IMR-90 (cell line): ENCODE results near the gene PRM3. TPM values are rescaled to one million over a fixed set of nuclear protein-coding genes. Genes with fewer than 3 reads are reported as not detected.

ENCODE experiments used
- ATAC-seq: fragments of 200-7000 bp; cut with Tn5 transposase; 2 replicates; pipeline ENCODE4 v1.9.1; 2020; ENCODE audit warnings: low read depth, mild to moderate bottlenecking, moderate library complexity
- BruUV-seq: library from RNA; stranded (reverse); fragments of 400-500 nt; replicated peaks from 2 replicates; lab custom pipeline; 2021; lab: Mats Ljungman, UMichigan
- CTCF ChIA-PET: fragments of 300-600 bp; formaldehyde crosslinking; extraction: SDS; loops from one replicate; lab custom pipeline; 2021; ENCODE audit warnings: antibody characterized with exemption; lab: Yijun Ruan, JAX
- POLR2A ChIA-PET: fragments of 300-600 bp; sonication (Branson Sonifier 250); formaldehyde crosslinking; loops from one replicate; lab custom pipeline; 2022; ENCODE audit warnings: antibody characterized with exemption; ENCODE audit not compliant: unreplicated experiment; lab: Charles Lee
- DNase-seq: peaks from one replicate; pipeline ENCODE4 v3.0.0; 2013
- H2AFZ ChIP-seq: replicated peaks from 2 replicates; pipeline ENCODE3; 2013; ENCODE audit warnings: low read length, mild to moderate bottlenecking; ENCODE audit not compliant: poor library complexity
- H2AK5ac ChIP-seq: 2 replicates; pipeline ENCODE4 v1.6.1; 2013; ENCODE audit warnings: low read depth, low read length, inconsistent platforms
- H2AK9ac ChIP-seq: replicated peaks from 2 replicates; pipeline ENCODE3; 2013; ENCODE audit warnings: mild to moderate bottlenecking, low read depth, low read length, moderate library complexity; ENCODE audit not compliant: poor library complexity
- H2BK120ac ChIP-seq: 2 replicates; pipeline ENCODE4 v1.6.1; 2013; ENCODE audit warnings: low read depth, low read length, inconsistent platforms
- H2BK15ac ChIP-seq: 3 replicates; pipeline ENCODE4 v1.6.1; 2013; ENCODE audit warnings: low read depth, low read length, inconsistent platforms
- H2BK20ac ChIP-seq: 2 replicates; pipeline ENCODE4 v1.6.1; 2013; ENCODE audit warnings: low read depth, mild to moderate bottlenecking, inconsistent platforms, low read length, moderate library complexity
- H2BK5ac ChIP-seq: 2 replicates; pipeline ENCODE4 v1.6.1; 2013; ENCODE audit warnings: mild to moderate bottlenecking, low read depth, low read length, inconsistent platforms; ENCODE audit not compliant: poor library complexity, severe bottlenecking
- H3K14ac ChIP-seq: replicated peaks from 2 replicates; pipeline ENCODE4 v1.6.1; 2013; ENCODE audit warnings: low read depth, low read length, inconsistent platforms
- H3K18ac ChIP-seq: 2 replicates; pipeline ENCODE4 v1.6.1; 2013; ENCODE audit warnings: low read depth, low read length, control low read depth
- H3K23ac ChIP-seq: 2 replicates; pipeline ENCODE4 v1.6.1; 2013; ENCODE audit warnings: low read depth, low read length, inconsistent platforms
- H3K27ac ChIP-seq: 2 replicates; pipeline ENCODE4 v1.5.1; 2013; ENCODE audit warnings: mild to moderate bottlenecking, control low read depth, low read length; ENCODE audit not compliant: insufficient read depth
- H3K27me3 ChIP-seq: 2 replicates; pipeline ENCODE4 v1.6.1; 2013; ENCODE audit warnings: low read length; ENCODE audit not compliant: control insufficient read depth, insufficient read depth
- H3K36me3 ChIP-seq: 2 replicates; pipeline ENCODE4 v1.6.1; 2013; ENCODE audit warnings: low read length, mixed read lengths; ENCODE audit not compliant: control insufficient read depth, insufficient read depth
- H3K4ac ChIP-seq: 2 replicates; pipeline ENCODE4 v1.6.1; 2013; ENCODE audit warnings: low read depth, low read length, inconsistent platforms
- H3K4me1 ChIP-seq: 2 replicates; pipeline ENCODE4 v1.6.1; 2013; ENCODE audit warnings: low read length, mixed read lengths; ENCODE audit not compliant: control insufficient read depth, insufficient read depth
- H3K4me2 ChIP-seq: 2 replicates; pipeline ENCODE4 v1.6.1; 2013; ENCODE audit warnings: low read depth, mild to moderate bottlenecking, control low read depth, low read length, moderate library complexity
- H3K4me3 ChIP-seq: 2 replicates; pipeline ENCODE4 v1.5.1; 2013; ENCODE audit warnings: low read depth, mild to moderate bottlenecking, control low read depth, low read length, moderate library complexity; ENCODE audit not compliant: insufficient read depth
- H3K56ac ChIP-seq: 2 replicates; pipeline ENCODE4 v1.6.1; 2013; ENCODE audit warnings: low read length, inconsistent platforms; ENCODE audit not compliant: insufficient read depth; ENCODE audit errors: extremely low read depth
- H3K79me1 ChIP-seq, 2 experiments: 2 replicates each; pipeline ENCODE4 v1.6.1; 2013; ENCODE audit warnings: low read length in 2 of 2, inconsistent platforms in 1 of 2, low read depth in 1 of 2
- H3K9ac ChIP-seq: 2 replicates; pipeline ENCODE4 v1.6.1; 2013; ENCODE audit warnings: low read depth, low read length, control low read depth
- H3K9me1 ChIP-seq: 2 replicates; pipeline ENCODE4 v1.6.1; 2013; ENCODE audit warnings: low read length, inconsistent platforms; ENCODE audit not compliant: insufficient read depth
- H3K9me3 ChIP-seq: 2 replicates; pipeline ENCODE4 v1.6.1; 2013; ENCODE audit warnings: low read length; ENCODE audit not compliant: control insufficient read depth, insufficient read depth
- H4K20me1 ChIP-seq: 2 replicates; pipeline ENCODE4 v1.6.1; 2013; ENCODE audit warnings: low read length, inconsistent platforms; ENCODE audit not compliant: insufficient read depth
- H4K5ac ChIP-seq: 2 replicates; pipeline ENCODE4 v1.6.1; 2013; ENCODE audit warnings: mild to moderate bottlenecking, low read depth, low read length, control low read depth
- H4K8ac ChIP-seq, 2 experiments: 2 replicates each; pipeline ENCODE4 v1.6.1; 2013; ENCODE audit warnings: low read depth in 2 of 2, low read length in 2 of 2, control low read depth in 1 of 2, inconsistent platforms in 1 of 2
- H4K91ac ChIP-seq: 2 replicates; pipeline ENCODE4 v1.6.1; 2013; ENCODE audit warnings: low read depth, low read length, inconsistent platforms; ENCODE audit not compliant: insufficient read depth
- BHLHE40 ChIP-seq: fragments of 150-350 bp; IDR thresholded peaks from 2 replicates; pipeline ENCODE4 v1.6.1; 2016; ENCODE audit warnings: mild to moderate bottlenecking, low read depth, low read length
- CEBPB ChIP-seq: IDR thresholded peaks from 2 replicates; pipeline ENCODE4 v1.6.1; 2012; ENCODE audit warnings: low read depth, low read length, improper control_type of control experiment
- WGBS, 2 experiments: methylation state at CpG; one replicate each; pipeline versions ENCODE4 v1.1.5 to v1.1.7; 2013; ENCODE audit warnings: missing lambda C conversion rate in 2 of 2; ENCODE audit not compliant: insufficient read length in 1 of 2; ENCODE audit errors: extremely low coverage in 2 of 2; 5-methylcytosine and 5-hydroxymethylcytosine counted together
- dilution Hi-C: fragments of 300-500 bp; cut with HindIII; formaldehyde crosslinking; loops from one replicate; pipeline ENCODE4 v1.14.3; 2018; ENCODE audit warnings: low sequenced_read_pairs; ENCODE audit not compliant: unreplicated experiment
- in situ Hi-C: fragments of 300-500 bp; cut with MboI; formaldehyde crosslinking; loops from 3 replicates; pipeline ENCODE4 v1.14.3; 2019; ENCODE audit warnings: low sequenced_read_pairs, inconsistent platforms, mixed read lengths
- intact Hi-C: fragments of 100-400 bp; cut with micrococcal nuclease; formaldehyde crosslinking; loops from 2 replicates; pipeline ENCODE4 v1.10.0; 2022
- polyA plus RNA-seq, 3 experiments: library from polyadenylated mRNA; depleted of rRNA; stranded (reverse); fragments of >200 nt; gene quantifications; 2 replicates each; pipeline ENCODE4 v1.2.3, GENCODE V29; 2012; ENCODE audit warnings: low replicate concordance in 1 of 3
- total RNA-seq: library from RNA; depleted of rRNA; stranded (reverse); fragments of >200 nt; gene quantifications from 2 replicates; pipeline ENCODE4 v1.2.3, GENCODE V29; 2012

The PRM3 gene
- total and polyA plus RNA-seq, 2 of the 4 experiments (the other 2 are of a cell fraction) = not detected

GRCh38 chr16:11276896-11277593, 3.6 kb upstream of the PRM3 start:
- intact Hi-C loops = no loop called here
- H3K56ac ChIP-seq = no peak overlapping the region
- WGBS, 2 experiments = 50% methylated on average over 2 of the region's 11 CpGs; no CpG with 5 or more reads in 1 of the 2 experiments

More at GRCh38 chr16:11276896-11277593, 3.6 kb upstream of the PRM3 start:
- TF ChIP-seq BHLHE40 = no peak
- 0 out of 2 replicates have a peak, but pooled peaks have one; percentile 33 for TF ChIP-seq CEBPB
- Histone ChIP-seq H4K20me1 (no peaks in the 10 kb centered on the region), H2BK15ac (no peak overlapping the region), H3K79me1 (no peaks in the 10 kb centered on the region), H2AK9ac (no peak overlapping the region), H3K4ac (no peak overlapping the region), H4K91ac (no peak overlapping the region), H2BK120ac (no peak overlapping the region), H4K8ac (no peak overlapping the region), H2AFZ (no peak overlapping the region), H3K4me1 (peaks cover 7% of the 10 kb centered on the region; the same call in 1 of the 2 replicates), H3K9me1 (no peaks in the 10 kb centered on the region), H3K4me2 (no peak overlapping the region), H2BK5ac (no peak overlapping the region), H3K27ac (no peak overlapping the region), H3K4me3 (no peak overlapping the region), H4K5ac (no peak overlapping the region), H3K9me3 (peaks cover 7% of the 10 kb centered on the region), H3K36me3 (no peaks in the 10 kb centered on the region), H2BK20ac (no peak overlapping the region), H3K9ac (no peak overlapping the region), H3K23ac (no peak overlapping the region), H3K18ac (no peak overlapping the region), H2AK5ac (no peak overlapping the region), H3K14ac (no peak overlapping the region), H3K27me3 (peaks cover 12% of the 10 kb centered on the region)
- in situ Hi-C loops = no loop called here
- no peak for DNase-seq
- CTCF ChIA-PET = no interaction called here
- ATAC-seq = no peak
- dilution Hi-C loops = no loop called here
- POLR2A ChIA-PET = no interaction called here
- no TSS peak for BruUV-seq
